DND-41 (cell line): ENCODE results near the gene RHCE.

ENCODE experiments used
- CTCF ChIP-seq: IDR thresholded peaks from 2 replicates; pipeline ENCODE4 v1.5.1; 2012; ENCODE audit warnings: borderline replicate concordance, low read length, moderate library complexity, mild to moderate bottlenecking; ENCODE audit not compliant: poor library complexity, severe bottlenecking; ENCODE audit errors: extremely low read depth
- EZH2 ChIP-seq: IDR thresholded peaks from 3 replicates; pipeline ENCODE4 v1.6.1; 2012; ENCODE audit warnings: borderline replicate concordance, low read depth, mild to moderate bottlenecking, moderate library complexity, low read length, inconsistent platforms; ENCODE audit not compliant: severe bottlenecking

- TF ChIP-seq CTCF = no peak
- no peak for TF ChIP-seq EZH2
Observed at GRCh38 chr1:25349606-25350005, 71.0 kb downstream of the RHCE start.
